CD8-positive, alpha-beta memory T cell (primary cell): ENCODE measurements around the gene PHTF1. TPM values are rescaled to one million over a fixed set of nuclear protein-coding genes. Genes with fewer than 3 reads are reported as not detected.

Experiments
- CTCF ChIA-PET: fragments of 350-600 bp; sonication (Branson Sonifier 250); formaldehyde crosslinking; loops from one replicate; lab custom pipeline; 2021; ENCODE audit warnings: antibody characterized with exemption; lab: Charles Lee
- POLR2A ChIA-PET: fragments of 350-600 bp; sonication (Branson Sonifier 250); formaldehyde crosslinking; loops from one replicate; lab custom pipeline; 2021; ENCODE audit warnings: antibody characterized with exemption; lab: Charles Lee
- DNase-seq, 5 donors: peaks; one replicate each; pipeline versions ENCODE4 v3.0.0 to v3.0.0-alpha.2; 2020 to 2022; ENCODE audit warnings: mixed read lengths in 1 of 5
- H3K27ac ChIP-seq: one replicate; pipeline ENCODE4 v1.7.0; 2013; ENCODE audit warnings: low read depth, mild to moderate bottlenecking, low read length, moderate library complexity
- H3K27me3 ChIP-seq: 2 replicates; pipeline ENCODE4 v1.7.0; 2013; ENCODE audit warnings: low read length, mild to moderate bottlenecking; ENCODE audit not compliant: insufficient read depth, poor library complexity, severe bottlenecking
- H3K36me3 ChIP-seq: 2 replicates; pipeline ENCODE4 v1.7.0; 2013; ENCODE audit warnings: mild to moderate bottlenecking, low read length, moderate library complexity; ENCODE audit not compliant: insufficient read depth
- H3K4me1 ChIP-seq: 2 replicates; pipeline ENCODE4 v1.7.0; 2013; ENCODE audit warnings: mild to moderate bottlenecking, low read length, moderate library complexity; ENCODE audit not compliant: insufficient read depth
- H3K4me3 ChIP-seq: 2 replicates; pipeline ENCODE4 v1.7.0; 2013; ENCODE audit warnings: mild to moderate bottlenecking, low read length
- H3K9me3 ChIP-seq: 2 replicates; pipeline ENCODE4 v1.7.0; 2013; ENCODE audit warnings: mild to moderate bottlenecking, low read length
- H3K27ac Mint-ChIP-seq, 8 donors: one replicate each; pipeline ENCODE4 v1.8.0; 2020 to 2021; ENCODE audit warnings: mixed read lengths in 8 of 8, mild to moderate bottlenecking in 6 of 8, inconsistent platforms in 3 of 8, moderate library complexity in 3 of 8
- H3K27me3 Mint-ChIP-seq, 2 donors: one replicate each; pipeline ENCODE4 v1.8.0; 2020 to 2021; ENCODE audit warnings: mixed read lengths in 2 of 2, mild to moderate bottlenecking in 1 of 2, moderate library complexity in 1 of 2
- H3K36me3 Mint-ChIP-seq, 3 donors: one replicate each; pipeline ENCODE4 v1.8.0; 2020 to 2021; ENCODE audit warnings: mixed read lengths in 3 of 3, inconsistent platforms in 1 of 3, mild to moderate bottlenecking in 1 of 3
- H3K4me1 Mint-ChIP-seq, 3 donors: one replicate each; pipeline ENCODE4 v1.8.0; 2020 to 2021; ENCODE audit warnings: mixed read lengths in 3 of 3, inconsistent platforms in 1 of 3, mild to moderate bottlenecking in 1 of 3
- H3K4me3 Mint-ChIP-seq, 7 donors: one replicate each; pipeline ENCODE4 v1.8.0; 2020 to 2021; ENCODE audit warnings: mixed read lengths in 7 of 7, mild to moderate bottlenecking in 6 of 7, moderate library complexity in 4 of 7, inconsistent platforms in 2 of 7
- H3K9me3 Mint-ChIP-seq, 5 donors: one replicate each; pipeline ENCODE4 v1.8.0; 2020 to 2022; ENCODE audit warnings: mixed read lengths in 5 of 5, mild to moderate bottlenecking in 3 of 5, moderate library complexity in 2 of 5, inconsistent platforms in 1 of 5
- polyA plus RNA-seq: library from polyadenylated mRNA; unstranded; fragments of 300-500 nt; fragmentation: Illumina TruSeq; gene quantifications from one replicate; pipeline ENCODE4 v1.2.3, GENCODE V29; 2021
- total RNA-seq, 2 experiments: library from RNA; stranded (reverse); gene quantifications; one replicate each; pipeline ENCODE4 v1.2.3, GENCODE V29; 2021

The PHTF1 gene
- total and polyA plus RNA-seq, 3 experiments from 2014 or later: 14.5 to 17.8 (median 17.5) TPM

GRCh38 chr1:113786069-113786468 lies 26.8 kb upstream of the PHTF1 start:
- Histone ChIP-seq H3K4me1 (peaks cover 74% of the 10 kb centered on the region), H3K36me3 (no peaks in the 10 kb centered on the region), H3K27me3 (no peaks in the 10 kb centered on the region), H3K4me3 (no peak overlapping the region), H3K9me3 (no peaks in the 10 kb centered on the region), H3K27ac (no peak overlapping the region)
- no peak for DNase-seq
- no peaks in the 10 kb centered on the region for H3K9me3 Mint-ChIP-seq
- CTCF ChIA-PET: interaction anchor here (0.8 kb wide), 1 partner anchor 714 kb away, joined by 3 read pairs; no protein-coding TSS in a partner anchor
- no peak overlapping the region for H3K4me3 Mint-ChIP-seq
- peaks cover 48 to 61% (median 57%) of the 10 kb centered on the region in 3 donors for H3K4me1 Mint-ChIP-seq
- H3K36me3 Mint-ChIP-seq: peaks cover 0 to 20% (median 0%) of the 10 kb centered on the region in 3 donors
- POLR2A ChIA-PET: interaction anchor here (1.8 kb wide), 1 partner anchor 26 kb away, joined by 7 read pairs; the partner anchor contains the start of gene RSBN1
- no peaks in the 10 kb centered on the region for H3K27me3 Mint-ChIP-seq
- H3K27ac Mint-ChIP-seq: peak overlapping the region; percentile 29 to 96 (median 82)

GRCh38 chr1:113784104-113784779 lies 25.0 kb upstream of the PHTF1 start:
- H3K4me1 ChIP-seq: peaks cover 83% of the 10 kb centered on the region
- peak in 1 of 5 donors; percentile 27 for DNase-seq
- ChIA-PET POLR2A (interaction anchor here (1.2 to 1.8 kb wide), 2 partner anchors 25 to 28 kb away, joined by 11 to 22 read pairs; partner anchors contain the start of genes PHTF1 and RSBN1), CTCF (interaction anchor here (1.0 to 2.0 kb wide), 2 partner anchors 15 to 28 kb away, joined by 4 to 5 read pairs; partner anchors contain the start of gene RSBN1)
- H3K9me3 ChIP-seq: no peaks in the 10 kb centered on the region
- Mint-ChIP-seq H3K36me3 (peaks cover 0 to 10% (median 0%) of the 10 kb centered on the region in 3 donors), H3K4me3 (peak overlapping the region; percentile 35 to 74 (median 64)), H3K9me3 (no peaks in the 10 kb centered on the region), H3K27ac (peak overlapping the region in 1 of 8 donors; percentile 85), H3K4me1 (peaks cover 36 to 43% (median 41%) of the 10 kb centered on the region in 3 donors), H3K27me3 (no peaks in the 10 kb centered on the region)
- H3K27me3 ChIP-seq: no peaks in the 10 kb centered on the region
- H3K4me3 ChIP-seq: peak overlapping the region; percentile 11
- peak overlapping the region; percentile 52 for H3K27ac ChIP-seq
- H3K36me3 ChIP-seq: no peaks in the 10 kb centered on the region

- H3K4me1 Mint-ChIP-seq: peaks cover 33 to 38% (median 35%) of the 10 kb centered on the region in 3 donors
- peak overlapping the region; percentile 13 to 74 (median 64) for H3K4me3 Mint-ChIP-seq
- no peak overlapping the region for H3K27ac Mint-ChIP-seq
- no peaks in the 10 kb centered on the region for H3K36me3 ChIP-seq
- DNase-seq: peak; percentile 25 to 71 (median 69)
- no peaks in the 10 kb centered on the region for H3K27me3 Mint-ChIP-seq
- no peaks in the 10 kb centered on the region for H3K9me3 ChIP-seq
- peaks cover 84% of the 10 kb centered on the region for H3K4me1 ChIP-seq
- H3K4me3 ChIP-seq: peak overlapping the region; percentile 11
- no peaks in the 10 kb centered on the region for H3K9me3 Mint-ChIP-seq
- H3K36me3 Mint-ChIP-seq: peaks cover 3 to 7% (median 3%) of the 10 kb centered on the region in 3 donors
- ChIA-PET POLR2A (interaction anchor here (0.9 to 1.8 kb wide), 4 partner anchors 9 to 157 kb away, joined by 3 to 22 read pairs (median 10); partner anchors contain the start of genes PHTF1 and RSBN1), CTCF (interaction anchor here (0.9 to 2.0 kb wide), 2 partner anchors 15 to 29 kb away, joined by 3 to 5 read pairs; partner anchors contain the start of gene RSBN1)
- H3K27ac ChIP-seq: peak overlapping the region; percentile 52
- H3K27me3 ChIP-seq: no peaks in the 10 kb centered on the region
Observed at GRCh38 chr1:113783254-113784103, 24.2 kb upstream of the PHTF1 start.

GRCh38 chr1:113782406-113782805 lies 23.1 kb upstream of the PHTF1 start:
- Mint-ChIP-seq H3K4me3 (no peak overlapping the region), H3K4me1 (peaks cover 24 to 34% (median 32%) of the 10 kb centered on the region in 3 donors), H3K36me3 (peaks cover 4 to 8% (median 4%) of the 10 kb centered on the region in 3 donors), H3K27me3 (no peaks in the 10 kb centered on the region), H3K9me3 (no peaks in the 10 kb centered on the region), H3K27ac (no peak overlapping the region)
- Histone ChIP-seq H3K4me3 (no peak overlapping the region), H3K27ac (no peak overlapping the region), H3K36me3 (no peaks in the 10 kb centered on the region), H3K4me1 (peaks cover 84% of the 10 kb centered on the region), H3K9me3 (no peaks in the 10 kb centered on the region), H3K27me3 (no peaks in the 10 kb centered on the region)
- no peak for DNase-seq
- POLR2A ChIA-PET: interaction anchor here (2.8 kb wide), 1 partner anchor 29 kb away, joined by 19 read pairs; the partner anchor contains the start of gene RSBN1
- CTCF ChIA-PET: no interaction called here

- H3K36me3 Mint-ChIP-seq: peaks cover 11 to 22% (median 11%) of the 10 kb centered on the region in 3 donors
- H3K9me3 Mint-ChIP-seq: no peaks in the 10 kb centered on the region
- Histone ChIP-seq H3K36me3 (peaks cover 10% of the 10 kb centered on the region), H3K4me1 (peaks cover 74% of the 10 kb centered on the region), H3K27ac (peak overlapping the region; percentile 12), H3K9me3 (no peaks in the 10 kb centered on the region), H3K27me3 (no peaks in the 10 kb centered on the region), H3K4me3 (peak overlapping the region; percentile 16)
- no peak overlapping the region for H3K27ac Mint-ChIP-seq
- no peak overlapping the region for H3K4me3 Mint-ChIP-seq
- peaks cover 10 to 25% (median 24%) of the 10 kb centered on the region in 3 donors for H3K4me1 Mint-ChIP-seq
- POLR2A ChIA-PET: interaction anchor here (0.6 to 2.8 kb wide), 4 partner anchors 12 to 31 kb away, joined by 3 to 19 read pairs (median 6); partner anchors contain the start of genes PHTF1 and RSBN1
- CTCF ChIA-PET: interaction anchor here (0.7 to 1.6 kb wide), 3 partner anchors 19 to 31 kb away, joined by 3 to 6 read pairs (median 3); partner anchors contain the start of gene PHTF1
- no peaks in the 10 kb centered on the region for H3K27me3 Mint-ChIP-seq
- DNase-seq: peak in 2 of 5 donors; percentile 9 to 29
Observed at GRCh38 chr1:113780374-113781146, 21.3 kb upstream of the PHTF1 start.

- Histone ChIP-seq H3K9me3 (no peaks in the 10 kb centered on the region), H3K36me3 (peaks cover 10% of the 10 kb centered on the region), H3K27ac (no peak overlapping the region), H3K4me3 (no peak overlapping the region), H3K4me1 (peaks cover 64% of the 10 kb centered on the region), H3K27me3 (no peaks in the 10 kb centered on the region)
- DNase-seq: no peak
- ChIA-PET CTCF (no interaction called here), POLR2A (no interaction called here)
- Mint-ChIP-seq H3K9me3 (no peaks in the 10 kb centered on the region), H3K27me3 (no peaks in the 10 kb centered on the region), H3K36me3 (peaks cover 11 to 28% (median 11%) of the 10 kb centered on the region in 3 donors), H3K4me3 (no peak overlapping the region), H3K27ac (peak overlapping the region in 2 of 8 donors; percentile 10 to 87), H3K4me1 (peaks cover 4 to 19% (median 17%) of the 10 kb centered on the region in 3 donors)
Observed at GRCh38 chr1:113779542-113779941, 20.3 kb upstream of the PHTF1 start.

GRCh38 chr1:113777561-113777960 lies 18.3 kb upstream of the PHTF1 start:
- H3K4me3 Mint-ChIP-seq: no peak overlapping the region
- peaks cover 44% of the 10 kb centered on the region for H3K4me1 ChIP-seq
- H3K27me3 ChIP-seq: no peaks in the 10 kb centered on the region
- ChIA-PET POLR2A (no interaction called here), CTCF (no interaction called here)
- H3K4me3 ChIP-seq: no peak overlapping the region
- peaks cover 11 to 39% (median 13%) of the 10 kb centered on the region in 3 donors for H3K36me3 Mint-ChIP-seq
- no peak for DNase-seq
- no peaks in the 10 kb centered on the region for H3K9me3 Mint-ChIP-seq
- peaks cover 4 to 21% (median 20%) of the 10 kb centered on the region in 3 donors for H3K4me1 Mint-ChIP-seq
- no peaks in the 10 kb centered on the region for H3K27me3 Mint-ChIP-seq
- peaks cover 10% of the 10 kb centered on the region for H3K36me3 ChIP-seq
- H3K9me3 ChIP-seq: no peaks in the 10 kb centered on the region
- H3K27ac Mint-ChIP-seq: no peak overlapping the region
- H3K27ac ChIP-seq: no peak overlapping the region
